Activated naive CD4-positive, alpha-beta T cell treated with anti-CD3 and anti-CD28 coated beads, Interleukin-2, amount 50 U/mL, for 16 hours (primary cell): ENCODE data around the gene WASHC2C.
"Not testable (repeated sequence)": the region's sequence is repeated elsewhere in the genome, so short reads cannot be mapped to it uniquely, and the experiment has no call there.

ENCODE experiments used
- DNase-seq: peaks from one replicate; pipeline ENCODE4 v3.0.0-alpha.2; 2020

WASHC2C gene

DNA sequence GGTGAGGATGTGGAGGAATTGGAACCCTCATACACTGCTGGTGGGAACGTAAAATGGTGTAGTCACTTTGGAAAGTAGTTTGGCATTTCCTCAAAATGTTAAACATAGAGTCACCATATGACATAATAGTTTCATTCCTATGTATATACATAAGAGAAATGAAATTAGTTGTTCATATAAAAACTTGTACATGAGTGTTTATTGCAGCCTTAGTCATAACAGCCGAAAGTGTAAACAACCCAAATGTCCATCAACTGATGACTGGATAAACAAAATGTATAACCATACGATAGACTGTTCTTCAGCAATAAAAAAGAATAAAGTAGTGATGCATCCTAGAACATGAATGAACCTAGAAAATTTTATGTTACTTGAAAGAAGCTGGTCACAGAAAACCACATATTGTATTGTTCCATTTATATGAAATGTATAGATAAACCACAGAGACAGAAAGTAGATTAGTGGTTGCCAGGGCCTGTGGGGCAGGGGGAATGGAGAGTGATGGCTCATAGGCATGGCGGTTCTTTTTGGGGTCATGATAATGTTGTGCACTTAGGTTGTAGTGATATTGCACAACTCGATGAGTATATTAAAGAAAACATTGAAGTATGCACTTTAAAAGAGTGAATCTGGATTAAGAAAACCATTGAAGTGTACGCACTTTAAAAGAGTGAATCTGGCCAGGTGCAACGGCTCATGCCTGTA is 44.8 kb downstream of the WASHC2C start:
- not testable (repeated sequence) for DNase-seq

DNA sequence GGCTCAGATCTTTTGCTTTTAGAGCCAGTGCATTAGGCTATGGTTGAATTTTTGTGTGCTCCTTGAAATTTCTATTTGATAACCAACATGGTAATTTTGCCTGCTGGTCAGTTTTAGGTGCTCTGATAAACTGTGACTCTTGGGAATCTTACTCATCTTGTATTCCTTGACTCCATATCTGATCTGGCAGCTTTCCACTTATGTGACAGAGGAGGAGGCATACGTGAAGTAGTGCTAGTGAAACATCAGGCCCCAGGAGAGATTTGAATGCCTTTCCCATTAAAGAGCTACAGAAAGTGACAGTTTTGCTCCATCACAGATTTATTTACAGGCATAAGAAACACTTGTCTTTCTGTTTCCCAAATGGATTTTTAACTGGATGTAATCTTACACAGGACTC is 59.2 kb downstream of the WASHC2C start:
- not testable (repeated sequence) for DNase-seq

DNA sequence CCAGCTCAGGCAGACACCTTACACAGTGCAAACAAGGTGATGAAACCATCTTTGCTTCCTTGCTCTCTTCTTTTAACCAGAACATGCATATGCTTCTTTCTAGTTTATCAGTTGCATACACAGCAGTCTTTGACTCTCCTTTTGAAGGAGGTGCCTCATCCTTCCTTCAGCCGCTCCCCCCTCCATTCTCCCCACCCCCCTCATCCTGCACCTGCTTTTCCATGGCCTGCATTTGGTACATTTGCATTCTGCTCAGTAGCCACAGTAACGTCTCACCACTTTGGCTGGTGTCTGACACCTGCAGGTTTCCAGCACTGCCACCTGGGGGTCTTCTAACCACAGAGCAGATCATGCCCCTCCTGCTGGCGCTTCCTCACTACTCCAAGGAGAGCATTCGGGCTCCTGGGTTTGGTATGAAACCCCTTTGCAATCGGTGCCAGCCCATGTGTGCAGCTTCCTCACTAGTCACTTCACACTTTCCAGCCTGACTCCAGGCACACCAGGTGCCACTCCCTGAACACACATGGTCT is 60.2 kb downstream of the WASHC2C start:
- not testable (repeated sequence) for DNase-seq

DNA sequence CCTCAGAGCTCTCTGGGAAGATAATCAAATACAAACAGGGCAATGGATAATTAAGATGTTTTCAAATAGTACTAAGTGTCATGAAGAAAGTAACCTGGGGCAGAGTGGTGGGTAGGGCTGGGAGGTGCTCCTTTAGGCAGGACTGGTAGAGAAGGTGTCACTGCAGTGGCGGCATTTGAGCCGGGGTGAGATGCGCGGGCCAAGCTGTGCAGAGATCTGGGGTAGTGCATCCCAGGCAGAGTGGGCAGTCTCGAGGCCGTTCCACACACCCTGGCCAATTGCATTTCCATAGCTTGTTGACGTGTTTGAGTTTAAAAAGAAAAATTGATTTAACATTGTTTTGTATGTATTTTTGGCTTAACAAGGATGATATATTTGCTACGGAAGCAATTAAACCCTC is 62.9 kb downstream of the WASHC2C start:
- DNase-seq: not testable (repeated sequence)

DNA sequence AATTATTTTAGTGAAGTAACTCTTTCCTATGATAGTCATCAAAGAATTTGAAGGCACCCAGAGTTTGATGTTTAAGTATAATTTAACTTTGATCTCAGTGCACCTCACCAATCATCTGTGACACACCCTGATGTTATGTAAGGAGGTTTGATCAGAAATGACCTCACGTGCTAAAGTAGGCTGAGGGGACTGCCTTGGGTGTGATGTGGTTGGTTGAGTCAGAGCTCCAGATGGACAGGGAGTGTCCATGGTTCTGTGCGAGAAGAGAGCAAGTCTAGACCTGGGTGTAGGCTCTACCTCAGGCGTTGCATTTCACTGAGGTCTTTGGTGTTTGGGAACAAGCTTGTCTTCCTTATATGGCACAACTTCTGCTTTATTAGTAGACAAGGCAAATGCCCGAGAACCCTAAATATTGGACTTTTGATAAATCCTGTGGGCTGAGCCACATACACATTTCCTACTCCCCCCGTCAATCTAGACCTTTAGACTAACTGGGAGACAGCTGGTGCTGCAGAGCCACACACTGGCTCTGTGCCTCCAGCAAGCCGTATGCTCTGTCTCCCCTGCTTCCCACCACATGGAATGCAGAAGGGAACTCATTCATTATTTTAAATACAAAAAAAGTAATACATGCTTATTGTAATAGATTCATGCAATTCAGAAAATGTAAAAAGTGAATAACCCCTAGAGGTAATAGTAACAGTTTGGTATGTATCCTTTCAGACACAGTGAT is 63.8 kb downstream of the WASHC2C start:
- DNase-seq: not testable (repeated sequence)

DNA sequence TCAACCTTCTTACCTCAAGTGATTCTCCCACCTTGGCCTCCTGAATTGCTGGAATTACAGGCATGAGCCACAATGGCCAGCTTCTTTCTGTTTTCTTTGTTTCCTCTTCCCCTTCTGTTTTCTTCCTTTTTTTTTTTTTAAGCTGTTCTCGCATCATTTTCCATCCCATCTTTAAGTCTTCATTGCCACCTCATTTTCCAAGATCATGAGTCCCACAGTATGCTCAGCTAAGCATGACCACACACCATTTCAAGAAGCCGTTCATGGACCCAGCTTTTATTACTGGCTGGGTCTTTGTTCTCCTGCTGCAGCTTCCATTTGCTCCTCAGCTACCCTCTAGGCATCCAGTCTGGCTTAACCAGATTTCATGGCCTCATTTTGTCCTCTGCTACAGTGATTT is 67.7 kb downstream of the WASHC2C start:
- not testable (repeated sequence) for DNase-seq

DNA sequence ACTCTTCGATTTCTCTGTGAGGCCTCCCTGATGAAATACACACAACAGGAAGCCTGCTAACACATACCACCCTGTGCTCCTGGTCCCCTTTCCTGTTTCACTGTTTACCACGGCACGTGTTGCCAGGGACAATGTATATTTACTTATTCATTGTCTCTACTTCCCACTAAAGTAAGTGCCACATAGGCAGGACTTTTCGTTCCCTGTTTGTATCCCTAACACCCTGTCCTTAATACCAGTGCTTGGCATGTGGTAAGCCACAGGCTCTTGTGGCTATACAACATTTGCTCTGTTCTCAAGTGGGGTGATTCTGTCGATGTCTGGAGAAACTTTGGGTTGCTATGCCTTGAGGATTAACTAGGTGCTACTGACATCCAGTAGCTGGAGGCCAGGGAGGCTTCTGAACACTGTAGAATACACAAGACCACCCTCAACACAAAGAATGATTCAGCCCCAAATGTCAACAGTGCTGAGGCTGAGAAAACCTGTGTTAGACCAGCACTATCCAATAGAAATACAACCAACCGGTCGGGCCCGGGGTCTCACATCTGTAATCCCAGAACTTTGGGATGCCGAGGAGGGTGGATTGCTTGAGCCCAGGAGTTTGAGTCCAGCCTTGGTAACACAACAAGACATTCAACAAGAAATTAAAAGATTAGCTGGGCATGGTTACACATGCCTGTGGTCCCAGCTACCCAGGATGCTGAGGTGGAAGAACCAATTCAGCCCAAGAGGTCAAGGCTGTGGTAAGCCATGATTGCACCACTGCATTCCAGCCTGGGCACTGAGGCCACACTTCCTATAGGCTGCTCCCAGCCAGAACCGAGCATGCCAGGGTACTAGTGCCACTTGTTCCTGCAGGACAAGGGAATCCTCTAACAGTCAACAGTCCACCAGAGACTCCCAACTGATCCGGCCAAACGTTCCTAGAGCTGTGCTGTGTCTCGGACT is 76.3 kb downstream of the WASHC2C start:
- DNase-seq: not testable (repeated sequence)

DNA sequence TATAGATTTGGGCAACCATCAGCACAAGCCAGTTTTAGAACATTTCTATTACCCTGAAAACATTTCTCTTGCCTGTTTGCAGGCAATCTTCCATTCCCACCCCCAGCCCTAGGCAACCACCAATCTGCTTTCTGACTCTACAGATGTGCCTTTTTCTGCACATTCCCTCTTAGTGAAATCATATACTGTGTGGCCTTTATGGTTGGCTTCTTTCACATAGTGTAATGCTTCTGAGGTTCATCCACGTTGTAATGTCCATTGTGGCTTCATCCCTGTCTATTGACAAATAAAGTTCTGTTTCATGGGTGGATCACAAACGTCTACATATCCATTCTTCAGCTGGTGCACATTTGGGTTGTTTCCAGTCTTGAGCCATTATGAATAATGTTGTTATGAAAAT is 77.9 kb downstream of the WASHC2C start:
- not testable (repeated sequence) for DNase-seq

DNA sequence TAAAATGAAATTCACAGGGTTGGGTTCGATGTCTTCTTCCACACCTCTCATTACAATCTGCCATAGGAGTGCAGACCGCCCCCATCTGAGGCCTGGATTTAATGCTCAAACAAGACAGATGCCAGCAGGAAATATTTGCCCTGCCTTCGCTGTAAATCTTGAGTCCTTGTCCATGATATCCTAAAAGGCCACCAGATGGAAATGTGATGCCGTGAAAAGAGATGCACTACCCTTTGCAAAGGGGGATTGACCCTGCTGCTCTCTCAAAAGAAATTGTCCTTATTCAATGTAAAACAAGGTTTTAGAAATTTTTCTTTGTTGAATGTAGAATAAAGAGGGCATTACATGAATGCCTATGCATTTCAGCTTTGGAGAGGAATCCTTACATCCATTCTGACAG is 82.8 kb downstream of the WASHC2C start:
- no peak for DNase-seq

DNA sequence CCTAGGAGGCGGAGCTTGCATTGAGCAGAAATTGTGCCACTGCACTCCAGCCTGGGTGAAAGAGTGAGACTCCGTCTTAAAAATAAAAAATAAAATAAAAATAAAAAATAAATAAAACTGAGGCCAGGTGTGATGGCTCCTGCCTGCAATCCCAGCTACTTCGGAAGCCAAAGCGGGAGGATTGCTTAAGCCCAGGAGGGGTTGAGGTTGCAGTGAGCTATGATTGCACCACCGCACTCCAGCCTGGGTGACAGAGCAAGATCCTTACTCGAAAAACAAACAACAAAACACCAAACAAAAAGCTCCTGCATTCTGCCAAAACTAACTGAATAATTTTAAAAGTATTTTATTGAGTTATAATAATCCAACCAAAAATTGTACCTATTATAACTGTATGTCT is 84.0 kb downstream of the WASHC2C start:
- DNase-seq: no peak

DNA sequence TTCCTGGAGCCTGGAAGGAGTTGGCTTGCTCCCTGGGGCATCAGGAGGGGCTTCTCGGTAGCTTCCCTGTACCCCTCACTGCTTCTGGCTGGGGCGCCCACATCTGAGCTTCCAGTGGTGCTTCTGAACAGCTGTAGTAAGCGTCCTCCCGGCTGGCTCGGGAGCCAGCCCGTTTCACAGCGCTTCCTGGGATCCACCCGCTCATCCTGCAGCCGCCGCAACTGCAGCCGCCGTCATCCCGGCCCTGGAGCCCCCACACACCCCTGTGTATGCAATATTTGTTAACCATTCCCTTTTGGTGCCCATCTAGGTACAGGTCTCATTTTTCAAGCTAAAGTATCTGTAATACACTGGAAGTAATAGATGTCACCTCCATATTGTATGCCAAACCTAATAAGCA is 85.9 kb downstream of the WASHC2C start:
- not testable (repeated sequence) for DNase-seq

DNA sequence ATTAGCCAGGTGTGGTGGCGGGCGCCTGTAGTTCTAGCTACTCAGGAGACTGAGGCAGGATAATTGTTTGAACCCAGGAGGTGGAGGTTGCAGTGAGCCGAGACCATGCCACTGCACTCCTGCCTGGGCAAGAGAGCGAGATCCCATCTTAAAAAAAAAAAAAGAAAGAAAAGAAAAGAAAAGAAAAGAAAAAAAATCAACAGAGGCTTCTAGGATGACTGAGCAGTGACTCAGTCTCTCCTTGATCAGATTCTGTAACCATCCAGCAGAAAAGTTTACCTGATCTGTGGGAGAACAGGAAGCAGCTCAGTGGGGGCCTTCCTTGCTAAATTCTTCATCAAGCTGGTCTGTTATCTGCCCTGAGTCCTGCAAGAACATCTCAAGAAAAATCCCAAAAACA is 87.1 kb downstream of the WASHC2C start:
- DNase-seq: not testable (repeated sequence)

DNA sequence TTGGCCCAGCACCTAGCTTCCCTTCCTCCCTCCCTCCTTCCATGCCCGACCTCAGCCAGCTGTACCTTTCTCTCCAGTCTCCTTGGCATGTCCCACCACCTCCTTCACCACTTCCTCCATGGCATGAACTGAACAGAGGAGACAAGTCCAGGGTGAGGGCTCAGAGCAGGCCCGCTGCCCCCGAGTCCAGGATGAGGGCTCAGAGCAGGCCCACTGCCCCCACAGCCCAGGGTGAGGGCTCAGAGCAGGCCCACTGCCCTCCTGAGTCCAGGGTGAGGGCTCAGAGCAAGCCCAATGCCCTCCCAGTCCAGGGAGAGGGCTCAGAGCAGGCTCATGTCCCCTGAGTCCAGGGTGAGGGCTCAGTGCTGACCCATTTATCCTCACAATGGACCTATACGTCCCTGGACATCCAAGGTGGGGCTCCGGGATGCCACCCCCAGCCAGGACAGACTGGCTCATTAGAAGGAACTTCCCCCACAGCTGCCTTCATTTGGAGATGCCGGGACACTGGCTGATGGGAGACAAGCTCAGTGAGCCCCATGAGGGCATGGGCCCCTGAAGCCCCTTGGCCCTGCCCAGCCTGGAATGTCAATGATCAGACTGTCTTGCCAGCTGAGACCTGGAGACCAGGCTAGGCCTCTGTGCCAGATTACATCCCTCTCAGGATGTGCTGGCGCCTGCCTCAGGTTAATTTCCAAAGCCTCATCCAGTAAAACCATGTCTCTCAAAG is 90.2 kb downstream of the WASHC2C start:
- no peak for DNase-seq

DNA sequence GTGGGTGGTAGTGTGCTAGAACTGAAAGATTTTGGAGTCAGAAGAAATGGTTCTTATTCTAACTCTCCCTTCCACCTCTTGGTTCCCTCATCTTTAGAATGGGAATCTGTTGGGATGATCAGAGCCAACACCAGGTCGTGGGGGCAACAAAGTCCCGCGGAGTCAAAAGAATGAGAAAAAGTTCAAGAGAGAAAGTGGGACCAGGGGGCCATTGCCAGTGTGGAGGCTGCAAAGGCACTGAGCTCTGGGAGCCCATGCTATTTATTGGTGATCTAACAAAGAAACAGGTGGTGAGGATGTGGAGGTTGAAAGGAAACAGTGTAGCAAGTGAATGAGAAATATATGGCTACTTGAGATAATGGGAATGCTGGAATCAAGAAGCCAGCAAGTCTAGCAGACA is 90.8 kb downstream of the WASHC2C start:
- no peak for DNase-seq

DNA sequence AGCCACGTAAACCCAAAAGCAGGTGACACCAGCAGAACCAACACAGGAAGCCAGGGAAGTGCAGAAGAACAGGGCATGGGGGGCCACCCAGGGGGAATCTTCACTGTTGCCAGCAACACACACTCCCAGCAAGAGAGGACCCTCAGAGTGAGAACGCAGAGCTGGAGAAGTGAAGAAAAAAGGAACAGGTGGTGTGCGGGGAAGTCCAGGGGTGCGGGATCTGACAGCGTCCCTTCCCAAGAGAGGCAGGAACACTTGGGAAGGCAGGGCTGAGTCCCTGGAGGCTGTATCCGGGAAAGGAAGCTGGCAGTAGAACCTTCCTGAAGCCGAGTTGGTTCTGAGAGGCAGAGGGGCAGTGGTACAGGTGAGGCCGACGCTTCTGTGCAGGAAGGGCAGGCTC is 92.5 kb downstream of the WASHC2C start:
- no peak for DNase-seq

DNA sequence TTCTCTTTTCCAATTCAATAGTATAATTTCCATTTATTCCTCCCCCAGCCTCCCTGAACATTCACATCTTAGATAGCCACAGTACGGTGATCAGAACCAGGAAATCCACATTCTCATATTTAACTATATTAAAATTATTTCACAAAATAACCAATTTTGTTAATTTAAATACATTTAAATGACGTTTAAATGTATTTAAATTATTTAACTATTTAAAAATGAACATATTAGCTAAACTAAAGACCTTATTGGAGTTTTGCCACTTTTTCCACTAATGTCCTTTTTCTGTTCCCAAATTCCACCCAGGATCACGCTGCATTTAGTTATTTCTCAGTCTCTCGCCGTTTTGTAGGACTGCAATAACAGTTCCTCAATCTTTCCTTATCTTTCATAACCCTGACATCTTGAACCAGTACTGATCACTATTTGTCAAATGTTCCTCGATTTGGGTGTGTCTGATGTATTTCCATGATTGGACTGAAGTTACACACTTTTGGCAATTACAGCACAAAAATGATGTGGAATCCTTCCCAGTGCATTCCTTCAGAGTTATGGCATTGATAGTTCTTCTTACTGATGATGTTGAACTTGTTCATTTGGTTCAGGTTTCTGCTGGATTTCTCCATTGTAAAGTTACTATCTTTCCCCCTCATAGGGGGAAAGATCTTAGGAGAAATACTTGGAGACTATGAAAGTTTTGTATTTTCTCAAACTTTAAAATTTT is 93.2 kb downstream of the WASHC2C start:
- DNase-seq: not testable (repeated sequence)

DNA sequence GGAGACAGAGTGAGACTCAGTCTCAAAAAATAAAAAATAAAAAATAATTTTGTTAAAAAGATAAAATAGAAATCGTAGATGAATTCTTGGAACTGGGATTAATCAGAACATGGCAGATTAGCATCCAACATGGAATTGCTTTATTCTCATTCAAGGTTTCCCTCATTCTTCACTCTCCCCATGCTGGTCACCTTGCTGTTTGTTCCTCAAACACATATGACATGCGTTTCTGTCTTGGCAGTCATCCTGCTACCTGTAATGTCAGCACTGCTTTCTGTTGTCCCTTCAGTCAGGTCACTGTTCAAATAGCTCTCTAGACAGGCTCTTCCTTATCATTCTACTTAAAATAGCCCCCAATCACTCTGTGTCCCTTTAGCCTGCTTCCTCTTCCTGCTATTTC is 95.9 kb downstream of the WASHC2C start:
- DNase-seq: not testable (repeated sequence)
